K562 (cell line): ENCODE data around the gene OLFM3. TPM values are rescaled to one million over a fixed set of nuclear protein-coding genes. Genes with fewer than 3 reads are reported as not detected.

Experiments used
- AFF1 ChIP-seq, 2 experiments: fragments of 450-650 bp; IDR thresholded peaks; 2 replicates each; pipeline ENCODE4 v1.6.1; 2018; ENCODE audit warnings: mild to moderate bottlenecking in 2 of 2, low read depth in 1 of 2; ENCODE audit not compliant: partially characterized antibody in 2 of 2
- COPS2 ChIP-seq: fragments of 450-650 bp; conservative IDR thresholded peaks from 2 replicates; pipeline ENCODE4 v1.6.1; 2016; ENCODE audit warnings: mild to moderate bottlenecking, moderate library complexity
- E2F8 ChIP-seq: fragments of 450-650 bp; IDR thresholded peaks from 2 replicates; pipeline ENCODE4 v1.7.1; 2018; ENCODE audit warnings: mild to moderate bottlenecking, low read depth; ENCODE audit not compliant: partially characterized antibody
- GABPB2 ChIP-seq: fragments of 250-450 bp; sonication (Bioruptor Pico); conservative IDR thresholded peaks from 2 replicates; pipeline ENCODE4 v1.5.1; 2021; ENCODE audit warnings: mild to moderate bottlenecking
- HDAC2 ChIP-seq: fragments of 450-650 bp; IDR thresholded peaks from 2 replicates; pipeline ENCODE4 v1.6.1; 2016; ENCODE audit warnings: mild to moderate bottlenecking
- POLR2A ChIP-seq: fragments of 450-650 bp; conservative IDR thresholded peaks from 2 replicates; pipeline ENCODE4 v1.6.1; 2016
- RFX7 ChIP-seq: fragments of 250-450 bp; sonication (Bioruptor Pico); IDR thresholded peaks from 2 replicates; pipeline ENCODE4 v1.5.1; 2021; ENCODE audit warnings: mild to moderate bottlenecking
- SLC30A9 ChIP-seq: fragments of 250-450 bp; sonication (Bioruptor Pico); IDR thresholded peaks from 2 replicates; pipeline ENCODE4 v1.8.0; 2022; ENCODE audit warnings: mild to moderate bottlenecking, moderate library complexity
- ZNF347 ChIP-seq: fragments of 450-650 bp; formaldehyde crosslinking; IDR thresholded peaks from 2 replicates; pipeline ENCODE4 v1.4.0; 2020; ENCODE audit warnings: low read depth, mild to moderate bottlenecking, moderate library complexity
- polyA plus RNA-seq, 8 experiments: library from polyadenylated mRNA; depleted of rRNA in 4 of 8; stranded (reverse) in 5 of 8; unstranded in 3 of 8; fragments of >200 nt; fragmentation: Nextera tagmentation in 2 of 8; fragmentation: Illumina TruSeq in 1 of 8; extraction: Ambion mirVana in 2 of 8; extraction: Trizol in 1 of 8; gene quantifications; 2 replicates each; pipeline versions ENCODE4 v1.2.1 to v1.2.3, GENCODE V29; 2011 to 2014; ENCODE audit warnings: inconsistent platforms in 1 of 8, missing spikeins in 1 of 8
- total RNA-seq, 7 experiments: library from RNA; depleted of rRNA in 6 of 7; stranded (reverse); fragments of >200 nt in 6 of 7; fragmentation: Illumina TruSeq in 2 of 7; extraction: Trizol in 2 of 7; gene quantifications; 2 replicates each; pipeline versions ENCODE4 v1.2.1 to v1.2.3, GENCODE V29; 2011 to 2021; ENCODE audit warnings: low replicate concordance in 1 of 7
- TF ChIP-seq, protein P1 (sequence below): fragments of 450-650 bp; IDR thresholded peaks from 2 replicates; pipeline ENCODE4 v1.6.1; 2017; ENCODE audit warnings: antibody characterized with exemption
- TF ChIP-seq, protein P2 (sequence below): fragments of 150-350 bp; IDR thresholded peaks from 2 replicates; pipeline ENCODE4 v1.6.1; 2014; ENCODE audit warnings: low read depth, mild to moderate bottlenecking, low read length, borderline replicate concordance
- TF ChIP-seq, protein P3 (sequence below): sonication (generic); formaldehyde crosslinking; IDR thresholded peaks from 2 replicates; pipeline ENCODE4 v1.8.0; 2022; ENCODE audit warnings: missing genetic modification reagents, mild to moderate bottlenecking, borderline replicate concordance

Gene OLFM3
- total and polyA plus RNA-seq, 9 of the 15 experiments (the other 6 are each of a cell fraction or from before 2014, with no cell fraction given) = 0.07 TPM; not detected in 8

- TF ChIP-seq, protein P1, sequence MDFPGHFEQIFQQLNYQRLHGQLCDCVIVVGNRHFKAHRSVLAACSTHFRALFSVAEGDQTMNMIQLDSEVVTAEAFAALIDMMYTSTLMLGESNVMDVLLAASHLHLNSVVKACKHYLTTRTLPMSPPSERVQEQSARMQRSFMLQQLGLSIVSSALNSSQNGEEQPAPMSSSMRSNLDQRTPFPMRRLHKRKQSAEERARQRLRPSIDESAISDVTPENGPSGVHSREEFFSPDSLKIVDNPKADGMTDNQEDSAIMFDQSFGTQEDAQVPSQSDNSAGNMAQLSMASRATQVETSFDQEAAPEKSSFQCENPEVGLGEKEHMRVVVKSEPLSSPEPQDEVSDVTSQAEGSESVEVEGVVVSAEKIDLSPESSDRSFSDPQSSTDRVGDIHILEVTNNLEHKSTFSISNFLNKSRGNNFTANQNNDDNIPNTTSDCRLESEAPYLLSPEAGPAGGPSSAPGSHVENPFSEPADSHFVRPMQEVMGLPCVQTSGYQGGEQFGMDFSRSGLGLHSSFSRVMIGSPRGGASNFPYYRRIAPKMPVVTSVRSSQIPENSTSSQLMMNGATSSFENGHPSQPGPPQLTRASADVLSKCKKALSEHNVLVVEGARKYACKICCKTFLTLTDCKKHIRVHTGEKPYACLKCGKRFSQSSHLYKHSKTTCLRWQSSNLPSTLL = no peak
- TF ChIP-seq SLC30A9 = no peak
- no peak for TF ChIP-seq GABPB2 (CRISPR knock-in tag)
- TF ChIP-seq, protein P2, sequence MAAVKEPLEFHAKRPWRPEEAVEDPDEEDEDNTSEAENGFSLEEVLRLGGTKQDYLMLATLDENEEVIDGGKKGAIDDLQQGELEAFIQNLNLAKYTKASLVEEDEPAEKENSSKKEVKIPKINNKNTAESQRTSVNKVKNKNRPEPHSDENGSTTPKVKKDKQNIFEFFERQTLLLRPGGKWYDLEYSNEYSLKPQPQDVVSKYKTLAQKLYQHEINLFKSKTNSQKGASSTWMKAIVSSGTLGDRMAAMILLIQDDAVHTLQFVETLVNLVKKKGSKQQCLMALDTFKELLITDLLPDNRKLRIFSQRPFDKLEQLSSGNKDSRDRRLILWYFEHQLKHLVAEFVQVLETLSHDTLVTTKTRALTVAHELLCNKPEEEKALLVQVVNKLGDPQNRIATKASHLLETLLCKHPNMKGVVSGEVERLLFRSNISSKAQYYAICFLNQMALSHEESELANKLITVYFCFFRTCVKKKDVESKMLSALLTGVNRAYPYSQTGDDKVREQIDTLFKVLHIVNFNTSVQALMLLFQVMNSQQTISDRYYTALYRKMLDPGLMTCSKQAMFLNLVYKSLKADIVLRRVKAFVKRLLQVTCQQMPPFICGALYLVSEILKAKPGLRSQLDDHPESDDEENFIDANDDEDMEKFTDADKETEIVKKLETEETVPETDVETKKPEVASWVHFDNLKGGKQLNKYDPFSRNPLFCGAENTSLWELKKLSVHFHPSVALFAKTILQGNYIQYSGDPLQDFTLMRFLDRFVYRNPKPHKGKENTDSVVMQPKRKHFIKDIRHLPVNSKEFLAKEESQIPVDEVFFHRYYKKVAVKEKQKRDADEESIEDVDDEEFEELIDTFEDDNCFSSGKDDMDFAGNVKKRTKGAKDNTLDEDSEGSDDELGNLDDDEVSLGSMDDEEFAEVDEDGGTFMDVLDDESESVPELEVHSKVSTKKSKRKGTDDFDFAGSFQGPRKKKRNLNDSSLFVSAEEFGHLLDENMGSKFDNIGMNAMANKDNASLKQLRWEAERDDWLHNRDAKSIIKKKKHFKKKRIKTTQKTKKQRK = no peak
- no peak for TF ChIP-seq ZNF347 (CRISPR knock-in tag)
- no peak for TF ChIP-seq COPS2
- no peak for TF ChIP-seq POLR2A
- no peak for TF ChIP-seq HDAC2
- TF ChIP-seq, protein P3, sequence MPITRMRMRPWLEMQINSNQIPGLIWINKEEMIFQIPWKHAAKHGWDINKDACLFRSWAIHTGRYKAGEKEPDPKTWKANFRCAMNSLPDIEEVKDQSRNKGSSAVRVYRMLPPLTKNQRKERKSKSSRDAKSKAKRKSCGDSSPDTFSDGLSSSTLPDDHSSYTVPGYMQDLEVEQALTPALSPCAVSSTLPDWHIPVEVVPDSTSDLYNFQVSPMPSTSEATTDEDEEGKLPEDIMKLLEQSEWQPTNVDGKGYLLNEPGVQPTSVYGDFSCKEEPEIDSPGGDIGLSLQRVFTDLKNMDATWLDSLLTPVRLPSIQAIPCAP = no peak
- TF ChIP-seq RFX7 (CRISPR knock-in tag) = no peak
- no peak for TF ChIP-seq E2F8
- no peak for TF ChIP-seq AFF1 (IDR thresholded peaks at IDR 0.05; ENCODE audit: low read depth in 1 of 2, partially characterized antibody in 2 of 2)
Observed at GRCh38 chr1:101905283-101905835, 91.4 kb downstream of the OLFM3 start (continued).
